ENCODE data around the gene BLACAT1. TPM values are rescaled to one million over a fixed set of nuclear protein-coding genes. Genes with fewer than 3 reads are reported as not detected.
A peak's percentile ranks its signal among the peaks of the same experiment; 100 is the strongest.
"Not testable (repeated sequence)": the region's sequence is repeated elsewhere in the genome, so short reads cannot be mapped to it uniquely, and the experiment has no call there.

BLACAT1 gene
- polyA plus RNA-seq, 10 donors, result 0.05 TPM; not detected in 9

GRCh38 chr1:205484985-205485967 is 29.4 kb upstream of the BLACAT1 start:
- peak; percentile 38 to 81 (median 63) for DNase-seq

- no peak for DNase-seq
Measured at GRCh38 chr1:205483372-205483771, 27.5 kb upstream of the BLACAT1 start.

- not testable (repeated sequence) for DNase-seq
Measured at GRCh38 chr1:205482587-205482986, 26.7 kb upstream of the BLACAT1 start.

GRCh38 chr1:205481629-205482151 is 25.8 kb upstream of the BLACAT1 start:
- DNase-seq, result no peak

DNA sequence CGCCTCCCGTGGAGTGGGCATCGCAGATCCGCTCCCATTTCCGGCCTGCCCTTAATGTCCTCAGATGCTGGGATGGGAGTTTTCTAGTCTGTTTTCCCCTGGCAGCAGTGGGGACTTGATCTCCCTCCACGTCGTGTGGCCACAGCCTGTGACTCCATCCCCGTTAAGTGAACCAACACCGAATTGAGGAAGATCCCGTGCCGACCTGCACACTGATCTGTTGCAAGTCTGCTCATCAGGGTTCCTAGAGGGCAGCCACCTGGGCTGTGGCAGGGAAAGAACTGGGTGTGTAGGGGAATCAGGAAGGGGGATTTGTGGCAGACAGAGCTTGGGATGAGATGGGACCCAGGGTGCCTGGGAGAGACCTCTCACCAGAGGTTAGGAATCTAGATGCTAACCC is 25.4 kb upstream of the BLACAT1 start:
- DNase-seq, result no peak

DNA sequence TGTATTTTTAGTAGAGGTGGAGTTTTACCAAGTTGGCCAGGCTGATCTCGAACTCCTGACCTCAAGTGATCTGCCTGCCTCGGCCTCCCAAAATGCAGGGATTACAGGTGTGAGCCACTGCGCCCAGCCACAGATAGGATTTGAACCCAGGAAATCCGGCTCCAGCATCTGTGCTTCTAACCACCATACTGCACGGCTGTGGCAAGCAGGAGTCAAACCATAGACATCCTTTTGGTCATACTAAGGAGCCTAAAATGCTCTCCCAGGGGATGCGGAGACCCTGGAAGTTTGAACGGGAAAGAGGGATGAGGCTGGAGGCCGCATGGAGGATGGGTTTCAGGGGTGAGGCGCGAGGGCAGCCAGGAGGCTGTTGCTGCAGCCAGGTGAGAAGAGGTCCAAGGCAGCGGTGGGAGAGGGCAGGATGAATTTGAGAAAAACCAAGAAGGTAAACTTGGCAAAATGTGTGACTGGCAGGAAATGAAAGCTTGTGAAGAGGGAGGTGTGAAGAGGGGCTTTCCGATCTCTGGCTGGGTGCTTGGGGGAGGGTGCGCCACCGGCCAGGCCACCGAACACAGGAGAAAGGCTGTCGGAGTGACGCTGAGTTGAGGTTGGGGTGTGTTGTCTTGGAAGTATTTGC is 24.6 kb upstream of the BLACAT1 start:
- DNase-seq, result no peak

GRCh38 chr1:205478985-205479384 is 23.1 kb upstream of the BLACAT1 start:
- DNase-seq, result not testable (repeated sequence)

GRCh38 chr1:205477759-205478247 is 22.0 kb upstream of the BLACAT1 start:
- DNase-seq, result peak; percentile 34 to 49 (median 43)

DNA sequence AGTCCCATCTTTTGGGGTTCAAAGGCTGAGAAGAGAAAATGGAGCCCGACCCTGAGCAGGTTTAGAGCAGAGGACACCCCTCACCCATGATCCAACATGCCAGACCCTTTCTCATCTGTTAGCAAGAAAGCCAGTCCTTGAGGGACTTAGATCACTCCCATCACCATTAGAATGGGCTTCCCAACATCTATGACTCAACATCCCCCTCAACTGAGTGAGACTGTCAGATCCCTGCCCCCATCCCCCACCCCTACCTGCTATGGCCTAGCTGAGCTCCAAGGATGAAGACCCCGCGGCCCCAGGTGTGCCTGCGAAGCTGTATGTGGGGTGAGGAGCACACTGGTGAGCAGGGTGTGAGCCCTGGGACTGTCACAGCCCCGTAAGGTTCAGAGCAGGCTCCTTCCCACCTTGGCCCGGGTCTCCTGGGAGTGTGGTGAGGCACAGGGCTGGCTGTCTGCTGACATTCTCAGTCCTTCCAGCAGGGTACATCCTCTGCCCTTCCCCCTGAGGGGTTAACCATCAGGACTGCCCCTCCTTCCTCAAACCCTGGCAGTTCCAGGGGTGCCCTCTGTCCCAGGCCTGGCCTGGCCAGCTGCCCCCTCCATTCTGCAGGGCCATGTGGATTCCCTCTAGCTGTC is 21.4 kb upstream of the BLACAT1 start:
- DNase-seq, result no peak

- DNase-seq, result no peak
Measured at GRCh38 chr1:205476648-205477047, 20.8 kb upstream of the BLACAT1 start.

GRCh38 chr1:205475855-205476254 is 20.0 kb upstream of the BLACAT1 start:
- DNase-seq, result no peak

DNA sequence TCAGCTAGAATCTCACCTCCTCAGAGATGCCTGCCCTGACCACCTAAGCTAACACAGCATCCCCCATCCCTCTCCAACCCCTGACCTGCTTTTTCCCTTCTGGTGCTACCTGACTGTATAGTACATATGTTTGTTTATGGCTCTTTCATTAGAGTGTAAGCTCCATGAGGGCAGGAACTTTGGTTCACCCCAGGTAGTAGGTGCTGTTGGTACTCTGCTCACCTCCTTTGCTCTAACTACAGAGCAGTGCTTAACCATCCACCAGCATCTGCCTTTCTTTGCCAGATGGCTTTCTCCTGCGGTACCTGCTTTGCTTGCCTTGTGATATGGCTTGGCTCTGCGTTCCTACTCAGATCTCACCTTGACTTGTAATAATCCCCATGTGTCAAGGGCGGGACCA is 18.7 kb upstream of the BLACAT1 start:
- DNase-seq, result no peak

GRCh38 chr1:205473966-205474365 is 18.1 kb upstream of the BLACAT1 start:
- no peak for DNase-seq

DNA sequence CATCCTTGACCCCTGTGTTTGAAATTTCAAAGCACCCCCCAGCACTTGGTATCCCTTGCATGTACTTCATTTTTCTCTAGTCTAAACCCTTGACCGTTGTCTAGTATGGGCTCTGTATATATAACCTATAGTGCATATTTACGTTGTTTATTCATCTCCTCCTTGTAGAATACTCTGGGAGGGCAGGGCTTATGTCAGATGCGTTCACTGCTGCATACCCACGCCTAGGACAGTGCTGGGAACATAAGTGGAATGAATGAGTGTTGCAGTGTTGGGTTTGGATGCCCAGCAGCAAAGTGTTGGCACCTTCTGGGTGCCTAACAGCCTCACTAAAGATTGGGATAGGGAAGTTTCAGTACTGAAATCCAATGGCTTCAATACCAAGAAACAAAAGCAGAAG is 17.6 kb upstream of the BLACAT1 start:
- DNase-seq, result no peak

- DNase-seq, result no peak
Measured at GRCh38 chr1:205472737-205473441, 17.0 kb upstream of the BLACAT1 start.

DNA sequence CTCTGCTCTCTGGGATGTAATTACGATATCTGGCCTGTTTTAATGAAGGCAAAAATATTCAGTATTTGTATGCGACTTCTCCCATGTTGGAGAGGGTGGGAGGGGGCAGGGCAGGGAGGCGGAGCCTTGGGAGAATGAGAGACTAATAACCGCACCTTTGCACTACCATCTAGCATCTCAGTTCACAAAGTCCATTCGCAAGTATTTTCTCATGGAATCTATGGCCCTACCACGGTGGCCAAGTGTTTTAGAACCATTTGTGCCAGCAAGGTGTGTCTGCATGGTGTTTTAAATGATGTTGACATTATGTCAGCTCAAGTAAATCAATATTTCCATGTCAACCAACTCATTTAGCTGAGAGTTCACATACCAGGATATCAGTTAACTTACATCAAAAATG is 14.3 kb upstream of the BLACAT1 start:
- no peak for DNase-seq

GRCh38 chr1:205466595-205467220 is 10.9 kb upstream of the BLACAT1 start:
- DNase-seq, result peak in 1 of 3 donors; percentile 65

- no peak for DNase-seq
Measured at GRCh38 chr1:205465392-205465791, 9.5 kb upstream of the BLACAT1 start.

DNA sequence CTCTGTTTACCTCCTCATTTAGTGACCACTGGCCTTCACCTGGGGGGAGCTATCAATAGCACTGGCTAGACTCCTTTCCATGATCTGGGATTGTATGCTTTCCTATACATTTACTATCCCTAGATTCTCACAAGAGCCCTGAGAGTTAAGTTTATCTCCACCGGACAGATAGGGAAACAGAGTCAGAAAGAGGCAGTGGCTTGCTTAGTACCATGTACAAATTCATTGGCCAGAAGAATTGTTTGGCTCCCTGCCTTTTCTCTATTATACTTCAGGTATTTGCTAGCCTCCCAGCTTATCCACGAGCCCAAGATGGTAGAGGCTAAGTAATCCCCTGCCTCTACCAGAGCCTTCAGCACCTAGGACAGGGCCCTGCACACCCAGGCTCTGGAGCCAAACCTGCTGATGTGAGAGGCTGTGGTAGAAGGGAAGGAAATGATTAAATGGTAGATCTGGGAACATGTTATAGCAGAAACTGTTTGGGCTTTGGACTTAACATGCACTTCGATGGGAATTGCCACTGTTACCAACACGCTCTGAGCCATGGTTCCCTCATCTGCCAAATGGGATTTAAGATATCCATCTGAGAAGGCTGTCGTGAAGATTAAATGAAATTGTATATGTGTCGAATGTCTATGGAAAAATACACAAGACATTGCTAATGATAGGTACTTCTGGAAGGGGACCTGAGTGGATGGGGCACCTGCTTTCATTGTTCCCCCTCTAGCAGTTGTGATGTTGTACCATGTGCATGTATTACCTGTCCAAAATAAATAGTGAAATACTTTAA is 3.1 kb upstream of the BLACAT1 start:
- DNase-seq, result peak in 2 of 3 donors; percentile 55 to 78
